PFSK-1 (cell line): Measurements from ENCODE around the gene TLR3.

ENCODE experiments used
- POLR2AphosphoS5 ChIP-seq: IDR thresholded peaks from 2 replicates; pipeline ENCODE4 v1.6.1; 2012; ENCODE audit warnings: low read depth, mild to moderate bottlenecking, control low read depth, low read length, moderate library complexity
- REST ChIP-seq, 2 experiments: IDR thresholded peaks; 2 replicates each; pipeline versions ENCODE4 v1.6.1 to v1.8.0; 2011 to 2012; ENCODE audit warnings: low read depth in 2 of 2, low read length in 2 of 2, control low read depth in 1 of 2, inconsistent platforms in 1 of 2, mild to moderate bottlenecking in 1 of 2, moderate library complexity in 1 of 2; ENCODE audit not compliant: insufficient read depth in 1 of 2
- SIN3A ChIP-seq: IDR thresholded peaks from 2 replicates; pipeline ENCODE4 v1.6.1; 2012; ENCODE audit warnings: mild to moderate bottlenecking, low read length, moderate library complexity, borderline replicate concordance; ENCODE audit not compliant: insufficient read depth
- TAF1 ChIP-seq: IDR thresholded peaks from 2 replicates; pipeline ENCODE4 v1.6.1; 2012; ENCODE audit warnings: low read length, control low read depth, borderline replicate concordance; ENCODE audit not compliant: insufficient read depth

GRCh38 chr4:186134257-186134656, 65.3 kb downstream of the TLR3 start:
- no peak for TF ChIP-seq SIN3A
- no peak for TF ChIP-seq POLR2AphosphoS5
- TF ChIP-seq REST (IDR thresholded peaks at IDR 0.05; ENCODE audit: insufficient read depth in 1 of 2, low read depth in 2 of 2, low read length in 2 of 2): no peak
- TF ChIP-seq TAF1: no peak
